HepG2 (cell line): ENCODE measurements around the gene ARL5A. TPM values are rescaled to one million over a fixed set of nuclear protein-coding genes. Genes with fewer than 3 reads are reported as not detected.

Source experiments
- CBX5 ChIP-seq: sonication (generic); formaldehyde crosslinking; IDR thresholded peaks from 2 replicates; pipeline ENCODE4 v1.4.0; 2020; ENCODE audit warnings: missing genetic modification reagents, borderline replicate concordance
- DMAP1 ChIP-seq: IDR thresholded peaks from 2 replicates; pipeline ENCODE4 v1.6.1; 2016
- GTF2F1 ChIP-seq: fragments of 150-350 bp; IDR thresholded peaks from 2 replicates; pipeline ENCODE4 v1.6.1; 2014; ENCODE audit warnings: low read length
- HMGXB4 ChIP-seq, 2 experiments: sonication (generic) in 1 of 2; formaldehyde crosslinking in 1 of 2; IDR thresholded peaks; 2 replicates each; pipeline versions ENCODE4 v1.4.0 to v1.6.1; 2018 to 2020; ENCODE audit warnings: missing genetic modification reagents in 2 of 2, borderline replicate concordance in 1 of 2, low read depth in 1 of 2, mild to moderate bottlenecking in 1 of 2, missing biosample characterization in 1 of 2
- HOMEZ ChIP-seq: IDR thresholded peaks from 2 replicates; pipeline ENCODE4 v1.6.1; 2016; ENCODE audit warnings: low read depth
- MTA3 ChIP-seq: sonication (generic); formaldehyde crosslinking; IDR thresholded peaks from 2 replicates; pipeline ENCODE4 v1.4.0; 2020; ENCODE audit warnings: missing genetic modification reagents
- POGZ ChIP-seq: sonication (generic); formaldehyde crosslinking; IDR thresholded peaks from 2 replicates; pipeline ENCODE4 v1.4.0; 2020; ENCODE audit warnings: mild to moderate bottlenecking, missing genetic modification reagents
- RBAK ChIP-seq: sonication (generic); formaldehyde crosslinking; IDR thresholded peaks from 2 replicates; pipeline ENCODE4 v1.5.1; 2020; ENCODE audit warnings: mild to moderate bottlenecking, missing genetic modification reagents
- STAT5B ChIP-seq: sonication (generic); formaldehyde crosslinking; IDR thresholded peaks from 2 replicates; pipeline ENCODE4 v1.4.0; 2020; ENCODE audit warnings: missing genetic modification reagents
- ZBTB46 ChIP-seq: sonication (generic); formaldehyde crosslinking; IDR thresholded peaks from 2 replicates; pipeline ENCODE4 v1.4.0; 2020; ENCODE audit warnings: mild to moderate bottlenecking, missing genetic modification reagents, borderline replicate concordance
- ZFP82 ChIP-seq: sonication (generic); formaldehyde crosslinking; IDR thresholded peaks from 2 replicates; pipeline ENCODE4 v1.5.1; 2020; ENCODE audit warnings: mild to moderate bottlenecking, missing genetic modification reagents, borderline replicate concordance
- ZNF12 ChIP-seq: sonication (generic); formaldehyde crosslinking; IDR thresholded peaks from 2 replicates; pipeline ENCODE4 v1.5.0; 2020; ENCODE audit warnings: missing genetic modification reagents
- ZNF121 ChIP-seq: sonication (generic); formaldehyde crosslinking; IDR thresholded peaks from 2 replicates; pipeline ENCODE4 v1.5.0; 2020; ENCODE audit warnings: mild to moderate bottlenecking, missing genetic modification reagents
- ZNF235 ChIP-seq: sonication (generic); formaldehyde crosslinking; IDR thresholded peaks from 2 replicates; pipeline ENCODE4 v1.8.1; 2023; ENCODE audit warnings: mild to moderate bottlenecking, missing genetic modification reagents, borderline replicate concordance
- ZNF280D ChIP-seq: sonication (generic); formaldehyde crosslinking; IDR thresholded peaks from 2 replicates; pipeline ENCODE4 v1.5.1; 2020; ENCODE audit warnings: mild to moderate bottlenecking, missing genetic modification reagents
- ZNF572 ChIP-seq: sonication (generic); formaldehyde crosslinking; IDR thresholded peaks from 2 replicates; pipeline ENCODE4 v1.5.1; 2020; ENCODE audit warnings: mild to moderate bottlenecking, missing genetic modification reagents
- ZNF580 ChIP-seq: IDR thresholded peaks from 2 replicates; pipeline ENCODE4 v1.6.1; 2016; ENCODE audit warnings: low read depth, borderline replicate concordance
- ZNF629 ChIP-seq: sonication (generic); formaldehyde crosslinking; conservative IDR thresholded peaks from 2 replicates; pipeline ENCODE4 v1.5.0; 2020; ENCODE audit warnings: missing genetic modification reagents
- ZNF777 ChIP-seq: sonication (generic); formaldehyde crosslinking; IDR thresholded peaks from 2 replicates; pipeline ENCODE4 v1.4.0; 2020; ENCODE audit warnings: missing genetic modification reagents
- ZNF782 ChIP-seq: sonication (generic); formaldehyde crosslinking; IDR thresholded peaks from 2 replicates; pipeline ENCODE4 v1.4.0; 2020; ENCODE audit warnings: missing genetic modification reagents, mild to moderate bottlenecking, borderline replicate concordance
- ZNF83 ChIP-seq: sonication (generic); formaldehyde crosslinking; IDR thresholded peaks from 2 replicates; pipeline ENCODE4 v1.4.0; 2020; ENCODE audit warnings: missing genetic modification reagents, mild to moderate bottlenecking, borderline replicate concordance
- polyA plus RNA-seq, 8 experiments: library from polyadenylated mRNA; depleted of rRNA in 3 of 8; stranded (reverse) in 7 of 8; unstranded in 1 of 8; fragments of >200 nt; fragmentation: Illumina TruSeq in 4 of 8; extraction: Trizol in 4 of 8; gene quantifications; 2 replicates each; pipeline versions ENCODE4 v1.2.1 to v1.2.3, GENCODE V29; 2011 to 2016; ENCODE audit warnings: low read depth in 4 of 8, missing spikeins in 1 of 8, mixed read lengths in 1 of 8; ENCODE audit not compliant: insufficient read depth in 1 of 8
- total RNA-seq, 5 experiments: library from RNA; depleted of rRNA; stranded (reverse); fragments of >200 nt; fragmentation: Illumina TruSeq; extraction: Trizol; gene quantifications; 2 replicates each; pipeline ENCODE4 v1.2.3, GENCODE V29; 2016; ENCODE audit warnings: low read depth in 1 of 5

The ARL5A gene
- total and polyA plus RNA-seq, 2 of the 13 experiments (the other 11 are each of a cell fraction or from before 2014, with no cell fraction given): 47.5 to 149 TPM

GRCh38 chr2:151842830-151843690, 14.8 kb upstream of the ARL5A start (continued):
- TF ChIP-seq ZNF83 (CRISPR knock-in tag) (no peak), ZBTB46 (no peak), ZNF12 (CRISPR knock-in tag) (no peak; the same call in 1 of the 2 replicates), DMAP1 (CRISPR knock-in tag) (peak; percentile 42; the same call in 1 of the 2 replicates), RBAK (no peak), GTF2F1 (no peak), ZNF121 (0 out of 2 replicates have a peak, but pooled peaks have one; percentile 34), ZNF782 (no peak), ZNF280D (CRISPR knock-in tag) (no peak), STAT5B (CRISPR knock-in tag) (no peak), ZNF777 (no peak), ZNF580 (CRISPR knock-in tag) (0 out of 2 replicates have a peak, but pooled peaks have one; percentile 20), ZNF572 (no peak), HMGXB4 (CRISPR knock-in tag; IDR thresholded peaks at IDR 0.05; ENCODE audit: borderline replicate concordance in 1 of 2, low read depth in 1 of 2) (peak in 1 of 2 experiments; percentile 37; a peak in 2 of 4 replicates), MTA3 (CRISPR knock-in tag) (no peak), ZNF235 (CRISPR knock-in tag) (no peak), HOMEZ (CRISPR knock-in tag) (peak; percentile 62; the same call in 1 of the 2 replicates), POGZ (peak; percentile 46; the same call in 1 of the 2 replicates), CBX5 (no peak), ZNF629 (CRISPR knock-in tag) (no peak), ZFP82 (CRISPR knock-in tag) (no peak)
